ENCODE data around the gene NXPH2. TPM values are rescaled to one million over a fixed set of nuclear protein-coding genes. Genes with fewer than 3 reads are reported as not detected.

NXPH2 gene
- total and polyA plus RNA-seq, 2 of the 13 experiments (the other 11 are each of a cell fraction or from before 2014, with no cell fraction given) = not detected

DNA sequence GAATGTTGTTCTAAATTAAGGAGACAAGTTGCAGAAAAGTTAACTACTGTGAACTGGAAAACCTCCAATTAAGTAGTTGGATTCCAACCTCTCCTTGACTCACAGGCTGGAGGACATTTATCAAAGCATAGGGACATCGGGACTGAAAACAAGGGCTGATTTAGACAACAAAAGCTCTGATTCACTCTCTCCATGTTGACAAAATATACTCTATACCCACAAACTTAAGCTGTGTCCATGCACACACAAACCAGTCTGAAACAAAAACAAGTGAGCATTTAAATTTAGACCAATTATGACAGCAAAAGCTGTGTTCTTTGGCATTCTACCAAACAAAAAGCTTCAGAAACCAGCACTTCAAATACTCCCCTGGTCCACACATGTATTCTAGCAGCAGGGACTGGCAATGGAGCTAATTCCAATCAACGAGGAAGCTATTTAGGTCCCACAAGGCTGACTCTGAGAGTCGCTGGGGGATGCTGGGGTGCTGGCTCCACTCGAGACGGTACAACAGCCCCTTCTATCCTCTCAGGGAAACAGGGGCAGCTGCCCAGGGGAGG, 71.4 kb downstream of the NXPH2 start:
- intact Hi-C loops (cut with micrococcal nuclease; ENCODE audit: unreplicated experiment) (no loop called here), in situ Hi-C loops (cut with HindIII; ENCODE audit: extremely low pct_ligation_motif_present, low pct_unique_long_range_greater_than_20kb) (no loop called here)
- H3K36me3 ChIP-seq (replicated peaks in 1 of 2; ENCODE audit: control insufficient read depth in 1 of 2, insufficient read depth in 2 of 2, low read length in 2 of 2) = no peaks in the 10 kb centered on the region
- no peaks in the 10 kb centered on the region for H4K20me1 ChIP-seq (ENCODE audit: insufficient read depth, low read length)
- peak overlapping the region; percentile 6; the same call in 1 of the 2 replicates for H3K4me2 ChIP-seq (ENCODE audit: low read depth, low read length)
- 0 out of 2 replicates have a peak, but pooled peaks have one; percentile 21 for TF ChIP-seq FOXK2 (IDR thresholded peaks at IDR 0.05)
- no peak for TF ChIP-seq ZNF382 (CRISPR knock-in tag; IDR thresholded peaks at IDR 0.05; ENCODE audit: borderline replicate concordance)
- TF ChIP-seq SATB2 (CRISPR knock-in tag; IDR thresholded peaks at IDR 0.05) = no peak
- H3K79me2 ChIP-seq (ENCODE audit: insufficient read depth, low read length) = no peaks in the 10 kb centered on the region
- CTCF ChIA-PET (ENCODE audit: low intra/inter-chr PET ratio, low total read pairs) = no interaction called here
- no peak overlapping the region for H3K4me3 ChIP-seq (replicated peaks in 1 of 3; ENCODE audit: insufficient read depth in 1 of 3, low read depth in 2 of 3, low read length in 3 of 3)
- POLR2A ChIA-PET = no interaction called here
- peaks cover 31% of the 10 kb centered on the region for H3K4me1 ChIP-seq (ENCODE audit: insufficient read depth, low read length)
- H3K27me3 ChIP-seq (ENCODE audit: control insufficient read depth in 1 of 2, insufficient read depth in 2 of 2, low read length in 2 of 2) = peaks cover 0 to 6% of the 10 kb centered on the region in 2 experiments; a peak in 2 of 5 replicates
- H2AFZ ChIP-seq (ENCODE audit: low read length) = no peak overlapping the region
- no peak overlapping the region for H3K9ac ChIP-seq (ENCODE audit: insufficient read depth, low read depth, low read length)
- no peaks in the 10 kb centered on the region for H3K9me3 ChIP-seq (ENCODE audit: low read length)
- 10% methylated on average over 5 of the region's 5 CpGs for WGBS (ENCODE audit: low lambda C conversion rate)
- BruUV-seq (replicated peaks) = no TSS peak
- no peak for FAIRE-seq
- no peak for ATAC-seq
- no peak overlapping the region for H3K27ac ChIP-seq (ENCODE audit: extremely low read length, insufficient read depth, low read length)
- no peak for DNase-seq (ENCODE audit: low spot score)

DNA sequence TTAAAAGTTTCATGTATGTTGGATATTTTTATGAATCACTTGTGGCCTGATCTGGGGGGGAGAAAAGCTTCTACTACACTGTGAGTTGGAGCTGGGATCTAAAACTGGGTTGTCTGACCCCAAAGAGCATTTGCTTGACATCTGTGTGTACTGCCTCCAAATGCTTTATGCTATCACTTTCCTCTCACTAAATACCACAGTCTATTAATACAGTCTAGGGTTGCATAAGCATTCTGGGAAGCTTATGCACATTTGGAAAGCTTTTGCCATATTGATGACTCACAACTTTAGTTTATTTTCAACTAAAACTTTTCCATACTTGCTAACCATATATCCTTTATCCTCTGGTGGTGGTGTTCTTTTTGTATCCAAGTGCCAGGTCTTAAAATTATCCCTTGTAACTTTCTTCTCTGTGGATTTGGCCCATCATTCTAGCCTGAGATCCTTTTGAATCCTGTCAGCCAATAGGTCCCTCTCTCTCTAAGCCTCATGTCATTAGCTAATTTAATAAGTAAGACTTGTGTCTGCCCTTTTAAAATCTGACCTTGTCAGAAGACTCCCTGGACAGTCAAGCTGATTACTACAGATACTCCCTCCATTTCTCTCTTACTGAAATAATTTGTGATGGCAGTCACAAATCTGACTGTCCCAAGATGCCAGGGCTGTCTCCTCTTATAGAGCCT, 72.7 kb downstream of the NXPH2 start:
- Histone ChIP-seq H3K36me3 (replicated peaks in 1 of 2; ENCODE audit: control insufficient read depth in 1 of 2, insufficient read depth in 2 of 2, low read length in 2 of 2) (no peaks in the 10 kb centered on the region), H3K79me2 (ENCODE audit: insufficient read depth, low read length) (no peaks in the 10 kb centered on the region), H3K4me1 (ENCODE audit: insufficient read depth, low read length) (peaks cover 18% of the 10 kb centered on the region), H4K20me1 (ENCODE audit: insufficient read depth, low read length) (no peaks in the 10 kb centered on the region), H2AFZ (ENCODE audit: low read length) (no peak overlapping the region), H3K9me3 (ENCODE audit: low read length) (no peaks in the 10 kb centered on the region), H3K9ac (ENCODE audit: insufficient read depth, low read depth, low read length) (no peak overlapping the region), H3K4me3 (replicated peaks in 1 of 3; ENCODE audit: insufficient read depth in 1 of 3, low read depth in 2 of 3, low read length in 3 of 3) (no peak overlapping the region), H3K4me2 (ENCODE audit: low read depth, low read length) (no peak overlapping the region), H3K27ac (ENCODE audit: extremely low read length, insufficient read depth, low read length) (no peak overlapping the region), H3K27me3 (ENCODE audit: control insufficient read depth in 1 of 2, insufficient read depth in 2 of 2, low read length in 2 of 2) (peaks cover 0 to 6% of the 10 kb centered on the region in 2 experiments; a peak in 2 of 5 replicates)
- BruUV-seq (replicated peaks) = no TSS peak
- TF ChIP-seq THYN1 (CRISPR knock-in tag; IDR thresholded peaks at IDR 0.05; ENCODE audit: borderline replicate concordance, low read depth) (no peak), KLF12 (CRISPR knock-in tag; IDR thresholded peaks at IDR 0.05; ENCODE audit: borderline replicate concordance) (no peak), HNRNPK (IDR thresholded peaks at IDR 0.05; ENCODE audit: low read depth, low read length, poor library complexity, severe bottlenecking) (no peak), NR2F2 (IDR thresholded peaks at IDR 0.05; ENCODE audit: borderline replicate concordance, low read depth) (no peak), ZNF83 (CRISPR knock-in tag; IDR thresholded peaks at IDR 0.05; ENCODE audit: borderline replicate concordance) (no peak), HNRNPLL (IDR thresholded peaks at IDR 0.05; ENCODE audit: low read depth, low read length, poor library complexity, severe bottlenecking) (no peak), PHF5A (CRISPR knock-in tag; IDR thresholded peaks at IDR 0.05; ENCODE audit: low read depth, unreplicated experiment) (no peak), ZC3H13 (CRISPR knock-in tag; IDR thresholded peaks at IDR 0.05) (no peak), TAF1 (CRISPR knock-in tag; IDR thresholded peaks at IDR 0.05) (no peak), HMG20B (CRISPR knock-in tag; conservative IDR thresholded peaks at IDR 0.05) (no peak), EZH2 (conservative IDR thresholded peaks at IDR 0.05; ENCODE audit: low read depth, low read length) (no peak), DMAP1 (CRISPR knock-in tag; IDR thresholded peaks at IDR 0.05) (no peak), ZNF260 (CRISPR knock-in tag; IDR thresholded peaks at IDR 0.05; ENCODE audit: borderline replicate concordance, low read depth) (no peak), ZNF75D (CRISPR knock-in tag; IDR thresholded peaks at IDR 0.05; ENCODE audit: borderline replicate concordance) (no peak), NFRKB (IDR thresholded peaks at IDR 0.05) (no peak), ZNF354B (CRISPR knock-in tag; IDR thresholded peaks at IDR 0.05) (no peak)
- TF ChIP-seq, protein P1, sequence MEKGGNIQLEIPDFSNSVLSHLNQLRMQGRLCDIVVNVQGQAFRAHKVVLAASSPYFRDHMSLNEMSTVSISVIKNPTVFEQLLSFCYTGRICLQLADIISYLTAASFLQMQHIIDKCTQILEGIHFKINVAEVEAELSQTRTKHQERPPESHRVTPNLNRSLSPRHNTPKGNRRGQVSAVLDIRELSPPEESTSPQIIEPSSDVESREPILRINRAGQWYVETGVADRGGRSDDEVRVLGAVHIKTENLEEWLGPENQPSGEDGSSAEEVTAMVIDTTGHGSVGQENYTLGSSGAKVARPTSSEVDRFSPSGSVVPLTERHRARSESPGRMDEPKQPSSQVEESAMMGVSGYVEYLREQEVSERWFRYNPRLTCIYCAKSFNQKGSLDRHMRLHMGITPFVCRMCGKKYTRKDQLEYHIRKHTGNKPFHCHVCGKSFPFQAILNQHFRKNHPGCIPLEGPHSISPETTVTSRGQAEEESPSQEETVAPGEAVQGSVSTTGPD (CRISPR knock-in tag; IDR thresholded peaks at IDR 0.05) = no peak
- ATAC-seq (no peak), FAIRE-seq (no peak), DNase-seq (ENCODE audit: low spot score) (no peak)
- intact Hi-C loops (cut with micrococcal nuclease; ENCODE audit: unreplicated experiment) = no loop called here
- ChIA-PET POLR2A (no interaction called here), CTCF (ENCODE audit: low intra/inter-chr PET ratio, low total read pairs) (no interaction called here)
- in situ Hi-C loops (cut with HindIII; ENCODE audit: extremely low pct_ligation_motif_present, low pct_unique_long_range_greater_than_20kb) = no loop called here

Measured in HepG2 (cell line).